ENCODE measurements around the gene SPANXN1.
"Not testable (repeated sequence)": the region's sequence is repeated elsewhere in the genome, so short reads cannot be mapped to it uniquely, and the experiment has no call there.

Gene SPANXN1, protein sequence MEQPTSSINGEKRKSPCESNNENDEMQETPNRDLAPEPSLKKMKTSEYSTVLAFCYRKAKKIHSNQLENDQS

DNA sequence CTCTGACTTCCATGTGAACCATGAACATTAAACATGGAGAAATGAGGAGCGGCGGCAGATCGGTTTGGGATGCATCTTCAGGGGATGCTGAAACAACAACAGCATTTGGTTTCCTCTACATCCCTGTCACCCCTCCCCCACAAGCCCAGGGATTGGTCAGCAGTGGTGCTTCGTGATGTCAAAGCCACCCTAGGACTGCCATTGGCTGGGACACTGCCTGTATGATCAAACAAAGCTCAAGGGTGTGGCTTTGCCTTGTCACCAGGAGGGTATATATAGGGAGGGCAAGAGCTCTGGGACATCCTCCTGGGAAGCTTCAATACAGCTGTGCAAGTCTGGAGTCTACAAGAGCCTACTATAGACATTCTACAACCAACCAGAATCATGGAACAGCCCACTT is at the start of gene SPANXN1:
Gene SPANXN1 (plus strand): TSS at position 301 of the 400 bp plus-strand sequence. CDS start 84 bp downstream, at position 385.
- H3K36me3 Mint-ChIP-seq; H3K4me1 Mint-ChIP-seq; H3K27ac Mint-ChIP-seq; H3K4me3 Mint-ChIP-seq; H3K9me3 Mint-ChIP-seq; ATAC-seq; DNase-seq (ENCODE audit: low spot score in 2 of 2): not testable (repeated sequence)

DNA sequence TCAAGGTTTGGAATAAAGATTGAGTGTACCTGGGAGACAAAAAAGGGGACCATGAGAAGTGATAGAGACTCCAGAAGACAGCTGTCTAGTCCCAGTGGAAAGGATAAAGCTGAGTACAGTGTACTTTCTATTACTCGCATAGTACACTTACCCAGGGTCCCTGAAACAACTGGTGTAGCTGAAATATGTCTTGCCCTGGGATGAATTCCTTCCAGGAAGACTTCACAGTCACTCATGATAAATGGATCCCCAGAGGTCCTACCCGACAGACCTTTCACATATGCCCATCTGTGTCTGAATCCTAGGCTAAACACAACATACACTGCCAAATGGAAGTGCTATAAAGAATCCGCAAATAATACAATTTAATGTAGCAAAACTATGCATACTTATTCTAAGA is 48.2 kb upstream of the SPANXN1 start:
- DNase-seq (ENCODE audit: low spot score in 2 of 2) (no peak), ATAC-seq (no peak)
- no peaks in the 10 kb centered on the region for H3K36me3 Mint-ChIP-seq
- no peak overlapping the region for H3K27ac Mint-ChIP-seq
- H3K4me3 Mint-ChIP-seq: no peak overlapping the region
- H3K9me3 Mint-ChIP-seq: peaks cover 16% of the 10 kb centered on the region
- no peaks in the 10 kb centered on the region for H3K4me1 Mint-ChIP-seq

DNA sequence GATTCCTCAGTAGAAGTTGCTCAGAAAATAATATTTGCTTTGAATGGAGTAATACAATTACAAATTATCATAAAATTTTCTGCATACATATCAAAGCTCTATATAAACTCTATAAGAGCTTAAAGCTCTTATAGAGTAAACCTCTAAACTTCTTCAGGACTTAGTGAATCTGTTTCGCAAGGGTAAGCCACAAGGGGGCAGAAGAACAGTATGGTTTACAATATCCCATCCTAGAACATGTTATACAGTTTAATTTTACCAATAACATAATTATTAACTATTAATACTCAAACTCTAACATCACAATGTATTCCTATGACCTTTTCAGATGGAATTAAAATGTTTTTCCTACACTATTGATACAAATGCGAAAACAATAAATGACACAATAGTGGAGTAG is 33.8 kb upstream of the SPANXN1 start:
- no peak for ATAC-seq
- Mint-ChIP-seq H3K36me3 (no peaks in the 10 kb centered on the region), H3K4me1 (no peaks in the 10 kb centered on the region)

DNA sequence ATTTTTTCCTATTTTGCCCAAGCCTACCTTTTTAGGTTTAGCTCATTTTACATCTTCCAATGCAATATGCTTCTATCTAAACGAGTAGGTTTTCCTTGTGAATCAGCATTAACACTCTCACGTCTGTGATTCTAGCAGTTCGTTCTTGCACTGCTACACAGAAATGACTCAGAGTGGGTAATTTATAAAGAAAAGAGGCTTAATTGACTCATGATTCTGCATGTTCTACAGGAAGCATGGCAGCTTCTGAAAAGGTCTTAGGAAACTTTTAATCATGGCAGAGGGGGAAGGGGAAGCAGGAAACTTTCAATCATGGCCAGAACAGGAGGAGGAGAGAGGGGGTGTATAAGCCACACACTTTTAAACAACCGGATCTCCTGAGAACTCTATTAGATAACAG is 44.9 kb downstream of the SPANXN1 start:
- ATAC-seq (no peak), DNase-seq (ENCODE audit: low spot score in 2 of 2) (no peak)
- Mint-ChIP-seq H3K9me3 (peaks cover 7% of the 10 kb centered on the region), H3K4me1 (no peaks in the 10 kb centered on the region), H3K27ac (no peak overlapping the region), H3K36me3 (no peaks in the 10 kb centered on the region), H3K4me3 (no peak overlapping the region)

More for the DNA sequence above, 33.8 kb upstream of the SPANXN1 start:
- Mint-ChIP-seq H3K9me3 (peaks cover 4% of the 10 kb centered on the region), H3K4me3 (no peak overlapping the region), H3K27ac (no peak overlapping the region)
- DNase-seq (ENCODE audit: low spot score in 2 of 2): no peak

All from stimulated activated effector memory CD8-positive, alpha-beta T cell treated with anti-CD3 and anti-CD28 coated beads, Interleukin-12 subunit alpha, Interleukin-12 subunit beta, amount 100 ng/mL, for 72 hours (primary cell).